ENCODE results near the gene PPIL4.

GRCh38 chr6:149472241-149472640 is 73.6 kb downstream of the PPIL4 start:
- TF ChIP-seq CTCF (IDR thresholded peaks at IDR 0.05) (no peak), POLR2AphosphoS5 (IDR thresholded peaks at IDR 0.05) (no peak)

Measured in transverse colon (tissue), 4 donors.